Muscle of back (tissue), 11 donors: ENCODE results near the gene PLXNA4. TPM values are rescaled to one million over a fixed set of nuclear protein-coding genes. Genes with fewer than 3 reads are reported as not detected.
A peak's percentile ranks its signal among the peaks of the same experiment; 100 is the strongest.

Experiments
- DNase-seq, 3 donors: peaks; one replicate each; pipeline versions ENCODE4 v3.0.0 to v3.0.0-alpha.2; 2013
- polyA plus RNA-seq, 10 donors: library from polyadenylated mRNA; unstranded; fragments of 120-200 nt; gene quantifications; one replicate each; pipeline ENCODE4 v1.2.1, GENCODE V29; 2013; ENCODE audit not compliant: insufficient read length in 10 of 10

PLXNA4 gene
- polyA plus RNA-seq, 10 donors, result 2.2 to 8.5 (median 4.0) TPM

DNA sequence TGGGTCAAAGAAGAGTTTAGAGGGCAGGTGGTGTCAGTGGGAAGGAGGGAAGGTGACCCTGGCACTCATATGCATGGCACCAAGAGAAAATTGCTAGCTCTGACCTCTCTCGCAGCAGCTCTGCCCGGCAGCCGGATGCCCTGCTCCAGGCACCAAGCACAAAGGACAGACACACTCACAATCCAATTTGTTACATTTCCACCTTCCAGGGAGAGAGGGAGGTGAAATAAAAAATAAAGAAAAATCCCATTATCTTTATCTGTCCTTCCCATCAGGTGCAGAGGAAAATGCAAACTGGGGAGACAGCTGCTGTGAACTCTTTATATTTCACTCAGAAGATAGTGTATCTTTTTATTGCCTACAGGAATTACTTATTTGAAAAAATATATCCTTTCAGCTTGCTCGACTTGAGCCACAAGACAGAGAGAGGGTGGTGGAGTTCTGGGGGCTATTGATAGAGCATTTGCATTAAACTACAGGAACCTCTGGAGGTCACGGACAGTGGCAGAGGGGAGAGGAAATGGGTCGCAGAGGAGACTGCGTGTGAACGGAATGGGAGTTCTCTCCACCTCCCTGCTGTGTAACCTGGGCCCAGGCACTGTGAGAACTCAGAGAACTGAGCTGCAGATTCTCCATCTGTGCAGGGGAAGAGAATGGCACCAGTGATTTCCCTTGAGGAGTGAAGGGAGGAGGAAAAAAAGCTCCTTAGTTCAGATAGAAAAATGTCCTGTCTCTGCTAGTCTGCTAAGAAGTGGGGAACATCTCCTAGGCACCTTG is 421.4 kb downstream of the PLXNA4 start:
- DNase-seq, result no peak

DNA sequence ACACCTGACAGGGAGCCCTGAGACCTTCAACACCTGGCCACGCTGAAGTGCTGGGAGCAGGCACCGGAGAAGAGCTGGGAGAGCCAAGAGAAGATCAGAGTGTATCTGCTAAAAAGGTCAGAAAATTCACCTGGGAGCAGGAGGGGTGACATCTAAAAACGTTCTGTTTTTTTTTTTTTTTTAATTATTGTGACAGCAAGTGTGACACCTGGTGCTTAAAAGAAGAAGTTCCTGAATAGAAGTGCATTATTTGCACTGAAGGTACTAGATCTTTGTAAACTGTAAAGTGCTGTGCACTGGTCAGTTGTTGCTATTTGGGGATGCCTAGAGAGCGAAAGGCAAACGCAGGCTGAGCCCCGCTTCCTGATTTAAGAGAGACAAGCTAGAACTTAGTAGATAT is 422.0 kb downstream of the PLXNA4 start:
- DNase-seq, result no peak

DNA sequence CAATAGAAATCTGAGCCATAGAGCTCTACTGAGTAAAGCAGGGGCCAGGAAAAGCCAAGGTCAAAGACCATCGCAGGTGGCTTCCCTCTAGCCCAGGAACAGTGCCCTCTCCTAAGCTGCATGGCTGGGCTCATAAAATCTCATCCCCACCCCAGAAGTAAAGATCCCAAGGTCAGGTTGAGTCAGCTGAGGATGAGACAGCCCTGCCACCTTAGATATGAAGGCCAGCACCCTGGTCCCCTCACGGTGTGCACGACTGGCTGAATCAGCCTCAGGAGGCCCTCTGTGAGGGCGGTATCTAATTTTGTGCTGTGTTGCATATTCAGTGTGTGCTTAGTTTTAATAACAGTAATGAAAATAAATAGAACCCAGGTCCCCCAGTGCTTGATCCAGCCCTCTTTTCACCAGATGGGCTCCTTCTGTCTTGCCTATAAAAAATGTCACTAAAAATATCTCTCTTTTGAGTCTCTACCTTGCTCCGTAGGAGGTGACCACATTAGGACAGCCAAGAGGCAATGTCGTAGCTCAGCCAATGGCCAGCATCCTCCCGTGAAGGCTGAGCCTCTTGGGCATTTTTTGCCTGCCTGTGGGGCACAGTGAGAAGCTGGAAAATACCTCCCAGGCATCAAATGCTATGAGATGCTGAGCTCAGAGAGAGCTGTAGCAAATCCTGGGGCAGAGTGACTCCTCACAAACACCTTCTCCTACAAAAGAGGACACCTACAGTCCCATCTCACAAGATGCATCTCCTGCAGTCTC is 424.0 kb downstream of the PLXNA4 start:
- no peak for DNase-seq

DNA sequence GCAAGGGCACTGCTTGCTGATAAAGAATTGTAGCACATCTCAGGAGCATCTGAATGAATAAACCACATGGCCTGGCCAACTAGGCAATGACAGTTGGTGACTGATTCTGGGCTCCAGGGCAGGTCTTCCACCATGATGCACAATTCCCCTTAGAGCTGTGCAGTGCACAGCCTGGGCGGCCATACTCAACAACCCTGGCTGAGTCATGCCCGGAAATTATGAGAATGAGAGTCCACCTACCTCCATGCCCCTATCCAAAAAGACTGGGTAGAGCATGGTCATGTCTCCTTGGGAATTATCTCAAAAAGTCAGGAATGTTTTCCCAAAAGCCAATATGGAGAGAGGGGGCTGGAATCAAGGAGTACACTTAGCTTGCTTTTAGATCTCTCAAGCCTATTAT is 425.6 kb downstream of the PLXNA4 start:
- no peak for DNase-seq

DNA sequence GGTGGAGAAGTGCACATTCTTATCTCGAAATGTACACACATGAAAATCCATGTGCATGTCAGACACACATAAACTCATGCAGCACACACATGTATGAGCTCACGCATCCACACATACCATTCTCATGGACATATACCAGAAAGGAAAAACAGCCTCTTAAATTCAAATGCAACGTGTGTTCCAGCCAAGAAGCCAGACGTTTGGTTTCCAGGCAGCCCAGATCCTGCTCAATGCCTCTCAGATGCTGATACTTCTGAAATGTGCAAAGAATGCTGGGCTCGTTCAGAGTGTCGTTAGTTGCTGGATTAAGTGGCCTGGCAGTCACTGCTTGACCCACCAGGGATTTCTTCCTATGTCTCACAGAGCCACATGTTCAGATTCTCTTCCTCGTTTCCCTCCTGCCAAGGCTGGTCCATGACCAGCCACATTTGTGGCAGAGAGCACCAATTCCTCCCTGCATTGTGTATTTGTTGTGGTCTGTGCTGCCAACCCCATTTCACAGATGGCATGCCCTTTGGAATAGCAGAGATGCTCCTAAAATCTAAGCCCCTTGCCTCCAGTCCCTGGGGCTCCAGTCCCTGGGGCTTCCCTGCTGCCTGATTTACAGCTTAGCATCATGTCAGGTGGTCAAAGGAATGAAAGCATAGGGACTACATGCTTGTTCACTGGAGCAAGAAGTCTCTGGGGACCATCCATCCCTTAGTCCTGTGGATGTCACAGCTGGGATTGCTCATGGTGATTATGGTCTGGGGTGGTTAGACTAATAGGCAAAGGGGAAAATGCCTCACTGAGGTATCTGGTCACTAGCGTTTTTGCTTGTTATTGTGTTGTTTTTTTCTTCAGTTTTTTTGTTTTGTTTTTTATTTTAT is 426.6 kb downstream of the PLXNA4 start:
- no peak for DNase-seq

DNA sequence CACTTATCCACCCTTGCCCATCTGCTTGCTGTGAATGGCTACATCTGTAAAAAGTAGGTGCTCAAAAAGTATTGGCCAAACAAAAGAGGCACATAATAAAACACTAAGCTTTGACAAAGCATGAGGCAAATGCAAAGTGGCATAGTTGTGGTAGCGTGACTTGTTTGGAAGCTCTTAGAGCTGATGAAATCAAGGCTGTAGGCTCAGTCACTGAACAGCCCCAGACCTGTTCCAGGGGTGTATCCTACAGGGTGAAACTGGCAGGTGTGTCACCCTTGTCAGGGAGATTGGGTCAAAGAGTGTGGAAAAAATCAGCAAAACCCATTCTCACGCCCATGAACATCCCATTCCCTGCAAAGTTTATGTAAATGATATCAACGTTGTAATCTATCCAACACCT is 427.4 kb downstream of the PLXNA4 start:
- no peak for DNase-seq

DNA sequence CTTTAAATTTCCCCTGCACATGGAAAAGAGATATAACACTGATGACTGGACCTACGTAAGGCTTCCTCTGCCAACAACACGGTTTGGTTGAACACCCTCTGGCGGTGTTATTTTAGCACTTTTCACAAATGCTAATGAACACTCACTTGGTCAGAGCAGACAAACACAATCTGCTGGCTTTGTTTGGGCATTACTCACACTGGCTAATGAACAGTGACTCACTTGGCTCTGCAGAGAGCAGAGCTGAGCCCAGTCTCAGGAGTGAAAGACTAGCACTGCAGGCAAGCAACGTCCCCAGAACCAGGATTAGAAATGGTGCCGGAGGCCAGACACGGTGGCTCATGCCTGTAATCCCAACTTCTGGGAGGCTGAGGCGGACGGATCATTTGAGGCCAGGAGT is 430.8 kb downstream of the PLXNA4 start:
- DNase-seq, result peak in 1 of 3 donors; percentile 69

DNA sequence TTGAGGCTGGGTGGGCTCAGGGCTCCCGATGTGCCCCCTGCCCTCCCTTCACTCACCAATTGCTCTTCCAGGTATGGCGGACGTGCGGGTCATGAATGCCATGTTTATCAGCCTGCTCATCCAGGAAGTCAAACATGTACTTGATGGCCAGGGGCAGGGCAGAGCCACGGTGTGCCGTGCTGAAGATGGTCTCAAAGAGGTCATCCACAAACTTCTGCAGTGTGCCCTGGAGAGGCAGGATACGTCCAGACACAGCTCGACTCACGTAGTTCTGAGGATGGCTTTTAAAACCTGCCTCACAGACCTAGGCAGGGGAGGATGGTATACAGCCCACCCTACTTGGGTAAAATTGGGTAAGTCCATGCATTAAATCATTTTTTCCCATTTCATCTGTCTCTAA is 431.2 kb downstream of the PLXNA4 start:
- DNase-seq, result no peak

DNA sequence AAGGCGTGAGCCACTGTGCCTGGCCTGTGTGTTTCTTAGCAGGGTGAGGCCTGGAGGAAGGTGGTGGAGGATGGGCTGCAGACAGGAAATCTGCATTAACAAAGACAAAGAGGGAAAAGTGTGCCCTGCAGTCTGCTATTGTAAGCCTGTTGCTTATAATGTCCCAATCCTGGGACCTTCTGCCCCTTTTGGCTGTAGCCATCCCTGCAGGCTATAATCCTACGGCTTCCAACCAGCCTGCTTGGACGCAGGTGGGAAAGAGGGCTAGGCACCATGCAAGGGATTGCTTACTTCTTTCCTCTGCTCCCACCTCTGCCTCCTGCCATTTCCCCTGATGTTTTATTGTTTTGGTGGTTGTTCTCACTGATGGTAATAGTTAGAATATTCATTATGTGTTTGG is 434.3 kb downstream of the PLXNA4 start:
- DNase-seq, result no peak

DNA sequence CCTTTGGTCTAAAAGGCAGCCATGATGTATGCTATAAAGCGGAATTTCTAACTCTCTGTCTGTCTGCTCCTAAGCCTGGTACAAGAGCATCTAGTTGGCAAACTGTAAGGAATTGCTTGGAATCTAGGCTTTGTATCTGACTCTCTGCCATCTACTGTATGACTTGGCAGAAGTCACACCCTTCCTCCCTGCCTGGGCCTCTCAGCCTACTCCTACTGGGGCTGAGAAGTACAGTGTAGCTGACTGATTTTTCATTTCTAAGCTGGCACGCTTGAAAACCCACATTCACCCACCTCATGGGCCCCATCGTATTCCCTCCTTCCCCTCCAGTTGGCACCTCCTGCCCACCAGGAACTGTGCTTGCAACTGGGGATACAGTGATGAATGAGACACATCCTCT is 435.2 kb downstream of the PLXNA4 start:
- peak in 1 of 3 donors; percentile 13 for DNase-seq

DNA sequence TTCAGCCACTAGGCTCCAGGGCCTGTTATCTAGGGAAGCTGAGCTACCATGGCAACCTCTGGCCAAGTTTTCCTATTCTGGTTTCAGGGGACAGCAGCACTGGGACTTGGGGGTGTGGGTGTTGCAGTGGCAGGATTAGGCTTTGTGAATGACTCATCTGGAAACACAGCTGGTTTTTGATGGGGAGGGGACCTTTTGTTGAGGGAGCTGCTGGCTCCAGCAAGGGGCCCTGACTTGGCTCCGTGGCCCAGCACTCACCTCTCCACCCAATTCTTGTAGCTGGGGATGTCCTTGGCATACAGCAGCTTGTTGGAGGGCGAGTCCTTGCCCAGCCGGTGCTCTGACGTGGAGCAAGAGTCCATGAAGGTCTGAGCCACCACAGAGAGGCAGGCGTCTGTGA is 435.9 kb downstream of the PLXNA4 start:
- DNase-seq, result no peak

DNA sequence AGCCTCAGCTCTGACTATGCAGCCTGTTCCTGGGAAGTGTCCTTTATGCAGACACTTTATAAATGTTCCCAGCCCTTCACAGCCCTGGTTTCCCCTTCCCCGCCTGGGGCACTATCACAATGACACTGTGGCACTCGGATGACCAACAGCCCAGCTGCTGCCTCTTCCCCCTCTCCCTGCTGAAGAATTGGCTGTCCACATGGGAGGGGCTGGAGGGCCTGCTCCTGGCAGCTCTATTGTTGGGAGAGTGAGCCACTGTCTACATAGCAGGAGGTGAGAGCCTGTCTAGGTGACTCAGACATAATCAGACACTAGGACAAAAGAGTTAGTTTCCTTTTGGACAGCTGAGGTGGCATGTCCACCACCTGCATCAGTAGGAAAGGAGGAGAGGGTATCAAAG is 437.5 kb downstream of the PLXNA4 start:
- DNase-seq, result no peak

DNA sequence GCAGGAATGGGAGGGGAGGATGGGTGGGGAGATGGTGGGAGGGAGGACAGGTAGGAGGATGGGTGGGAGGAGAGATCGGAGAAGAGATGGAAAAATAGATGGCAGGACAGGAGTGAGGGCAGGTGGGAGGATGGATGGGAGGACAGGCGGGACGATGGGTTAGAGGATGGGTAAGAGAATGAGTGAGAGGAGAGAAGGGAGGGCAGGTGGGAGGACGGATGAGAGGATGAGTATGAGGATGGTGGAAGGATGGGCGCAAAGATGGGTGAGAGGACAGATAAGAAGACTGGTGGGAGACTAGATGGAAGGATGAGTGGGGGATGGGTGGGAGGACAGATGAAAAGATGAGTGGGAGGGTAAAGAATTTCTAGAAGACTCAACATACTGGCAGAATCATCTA is 438.6 kb downstream of the PLXNA4 start:
- DNase-seq, result no peak

DNA sequence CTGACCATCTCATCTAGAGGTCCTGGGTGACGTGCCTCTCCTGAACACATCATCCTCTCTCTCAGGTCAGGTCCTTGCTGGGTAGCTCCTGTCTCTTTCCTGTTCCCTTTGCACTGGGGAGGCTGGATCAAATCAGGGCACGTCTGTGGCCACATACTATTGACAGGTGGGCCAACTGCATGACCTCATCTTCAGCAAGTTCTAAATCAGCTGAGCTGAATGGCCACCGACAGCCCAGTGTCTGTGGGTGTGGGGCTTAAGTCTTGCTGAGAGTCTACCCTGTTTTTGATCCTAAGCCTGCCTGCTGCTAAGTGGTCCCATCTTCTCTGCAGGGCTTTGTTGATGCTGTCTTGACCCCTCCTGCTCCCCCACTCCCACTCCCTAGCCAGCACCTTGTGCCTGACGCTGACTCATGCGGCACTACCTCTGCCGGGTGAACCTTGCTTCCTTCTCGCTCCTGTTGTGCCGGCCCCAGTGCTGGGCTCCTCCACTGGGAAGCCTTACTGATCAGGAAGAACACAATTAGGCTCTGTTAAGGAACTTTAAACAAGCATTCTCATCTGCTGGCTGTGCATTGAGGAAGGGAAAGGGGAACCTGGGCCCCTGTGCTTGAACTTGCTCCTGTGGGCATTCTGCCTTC is 440.4 kb downstream of the PLXNA4 start:
- DNase-seq, result no peak

DNA sequence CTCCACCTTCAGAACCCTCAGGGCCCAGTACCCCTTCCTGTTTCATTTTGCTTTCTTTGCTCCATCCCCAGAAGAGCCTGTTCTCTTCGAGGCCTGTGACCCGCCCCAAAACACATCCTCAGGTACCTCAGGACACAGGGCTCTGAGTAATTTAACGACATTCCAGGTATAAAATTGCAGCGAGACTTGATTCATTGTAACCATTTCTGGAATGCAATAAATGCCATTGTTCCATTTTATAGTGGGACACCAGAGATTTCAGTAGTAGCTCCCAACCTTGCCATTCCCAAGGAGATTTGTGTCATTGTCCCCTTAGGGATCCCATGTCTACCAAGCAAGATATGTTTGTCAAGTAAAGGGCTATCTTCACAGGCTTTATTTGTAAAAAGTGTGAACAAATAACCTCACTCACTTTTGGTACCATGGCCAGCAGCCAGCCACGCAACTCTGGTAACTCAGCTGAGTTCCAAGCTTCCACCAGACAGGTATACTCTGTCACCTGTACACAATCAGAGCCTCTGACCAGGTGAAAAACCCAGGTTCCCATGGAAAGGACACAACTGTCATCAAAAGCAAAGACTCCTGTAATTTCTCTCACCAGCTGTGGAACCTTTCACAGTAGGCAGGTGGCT is 441.3 kb downstream of the PLXNA4 start:
- no peak for DNase-seq

DNA sequence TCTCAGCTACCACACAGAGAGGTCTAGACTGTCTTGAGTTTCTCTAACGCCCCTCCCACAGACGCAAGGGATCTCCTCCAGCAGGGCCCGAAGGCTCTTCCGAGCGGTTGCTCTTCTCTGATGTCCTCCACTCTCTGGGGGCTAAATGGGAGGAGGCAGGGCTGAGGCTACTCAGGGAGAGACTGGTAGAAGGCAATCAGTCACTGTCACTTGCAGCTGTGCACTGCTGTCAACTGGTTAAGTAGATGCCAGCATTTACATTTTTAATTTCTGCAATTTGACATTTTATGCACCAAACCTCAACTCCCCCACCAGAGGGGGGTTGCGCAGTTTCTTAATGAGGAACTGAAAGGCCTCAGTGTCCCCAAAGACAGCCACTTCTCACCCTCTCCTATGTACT is 442.8 kb downstream of the PLXNA4 start:
- DNase-seq, result no peak

DNA sequence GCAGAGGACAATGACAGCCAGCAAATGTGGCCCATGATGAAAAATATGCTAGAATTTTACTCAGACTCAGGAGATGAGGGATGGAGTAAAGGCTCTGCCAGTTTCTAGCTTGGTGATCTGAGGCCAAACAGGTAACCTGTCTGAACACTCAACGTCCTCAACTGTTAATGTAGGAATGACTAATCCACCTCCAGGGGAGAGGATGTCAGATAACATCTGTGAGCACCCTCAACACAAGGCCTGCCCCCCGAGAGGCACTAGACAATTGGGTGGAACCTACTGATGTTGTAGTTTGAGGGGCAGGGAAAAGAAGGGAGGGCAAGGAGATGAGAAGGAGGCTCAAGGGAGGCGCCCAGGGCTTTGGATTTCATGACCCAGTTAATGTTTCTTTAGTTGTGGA is 445.1 kb downstream of the PLXNA4 start:
- no peak for DNase-seq

DNA sequence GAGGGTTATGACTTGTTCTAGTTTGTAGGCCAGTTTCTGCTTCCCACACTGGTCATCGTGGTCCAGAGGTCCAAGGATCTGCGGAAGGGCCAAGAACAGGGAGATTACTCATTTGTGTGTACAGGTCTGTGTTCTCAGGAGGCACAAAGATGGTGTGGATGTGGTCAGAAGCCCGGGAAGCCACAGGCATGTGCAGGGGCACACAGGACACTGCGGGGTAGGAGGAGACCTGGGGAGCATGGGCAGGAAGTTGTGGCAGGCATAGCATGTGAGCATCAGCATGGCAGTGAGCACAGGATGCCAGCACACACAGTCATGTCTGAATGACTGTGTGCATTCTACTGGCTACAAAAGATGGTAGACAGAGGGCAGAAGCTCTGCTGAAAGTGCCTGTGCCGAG is 445.8 kb downstream of the PLXNA4 start:
- DNase-seq, result no peak

DNA sequence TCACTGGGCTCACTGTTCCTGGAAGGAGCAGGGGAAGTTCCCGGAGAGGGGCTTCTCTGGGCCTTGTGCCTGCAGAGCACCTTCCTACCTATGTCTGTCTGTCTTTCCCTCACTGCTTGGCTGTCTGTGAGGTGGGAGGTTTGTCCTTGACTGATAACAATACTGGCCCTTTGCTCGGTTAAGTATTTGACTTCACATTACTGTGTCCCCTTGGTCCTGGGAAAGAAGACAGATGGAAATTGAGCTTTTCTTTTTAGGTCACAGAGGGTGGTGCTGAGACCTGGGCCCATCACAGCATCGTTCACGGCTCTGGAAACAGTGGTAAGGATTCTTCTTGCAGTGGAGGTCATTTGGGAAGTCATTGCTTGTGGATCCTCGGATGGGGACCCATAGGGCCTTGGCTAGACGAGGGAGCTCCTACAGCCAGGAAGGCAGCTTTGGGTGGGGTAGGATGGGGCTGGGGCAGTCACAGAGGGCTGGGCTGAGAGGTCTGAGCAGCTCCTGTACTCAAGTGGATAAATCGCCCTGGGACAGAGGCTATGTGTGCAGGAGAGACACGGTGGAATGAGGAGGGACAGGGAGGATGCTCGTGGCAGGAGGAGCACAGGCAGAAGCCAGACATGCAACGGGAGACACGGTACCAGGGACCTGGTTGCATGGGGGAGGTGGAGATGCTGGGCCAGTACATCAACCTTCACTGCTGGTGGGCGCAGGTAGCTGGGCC is 450.2 kb downstream of the PLXNA4 start:
- no peak for DNase-seq

DNA sequence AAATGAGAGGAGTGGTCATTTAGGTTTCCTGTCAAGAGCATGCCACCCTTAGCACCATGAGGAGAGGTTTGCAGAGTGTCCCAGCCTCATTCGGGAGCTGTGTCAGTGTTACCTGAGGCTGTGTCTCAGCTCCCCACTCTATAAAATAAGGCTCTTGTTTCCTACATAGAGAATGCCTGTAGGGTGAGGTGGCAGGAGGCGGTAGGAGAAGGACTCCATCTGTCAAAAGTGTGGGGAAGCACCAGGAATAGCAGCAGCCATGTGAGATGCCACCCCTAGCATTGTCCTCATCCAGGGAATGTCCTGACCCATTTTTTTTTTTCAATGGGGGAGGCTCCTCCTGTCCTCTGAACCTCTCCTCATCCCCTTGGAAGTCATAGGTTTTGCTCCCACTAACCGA is 451.2 kb downstream of the PLXNA4 start:
- DNase-seq, result no peak

DNA sequence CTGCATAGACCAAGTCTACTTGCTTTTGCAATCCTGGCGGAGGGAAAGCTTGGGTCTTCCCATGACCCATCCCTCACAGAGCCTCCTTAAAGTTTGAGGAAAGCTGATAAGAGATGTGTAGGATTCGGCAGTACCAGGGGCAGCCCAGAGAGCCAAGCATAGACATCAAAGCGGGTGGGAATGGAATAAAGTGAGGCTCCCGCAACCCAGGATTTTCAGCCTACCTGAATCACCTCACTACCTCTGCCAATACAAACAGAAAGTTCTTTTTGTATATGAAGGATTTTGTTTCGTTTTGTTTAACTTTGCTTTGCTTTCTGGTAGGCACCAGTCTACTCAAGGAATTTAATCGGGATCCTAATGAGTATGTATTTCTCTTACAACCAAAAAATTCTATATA is 451.7 kb downstream of the PLXNA4 start:
- no peak for DNase-seq
